Activated CD4-positive, alpha-beta T cell treated with anti-CD3 and anti-CD28 coated beads for 36 hours (primary cell): ENCODE data around the gene ADAD2. TPM values are rescaled to one million over a fixed set of nuclear protein-coding genes. Genes with fewer than 3 reads are reported as not detected.

Source experiments
- ATAC-seq: fragments of 200-7000 bp; cut with Tn5 transposase; one replicate; pipeline ENCODE4 v1.10.0; 2021; ENCODE audit warnings: mild to moderate bottlenecking, moderate library complexity
- CTCF ChIA-PET: fragments of 350-600 bp; sonication (Branson Sonifier 250); formaldehyde crosslinking; loops from one replicate; lab custom pipeline; 2021; ENCODE audit warnings: antibody characterized with exemption; lab: Charles Lee
- POLR2A ChIA-PET: fragments of 350-600 bp; sonication (Branson Sonifier 250); formaldehyde crosslinking; loops from one replicate; lab custom pipeline; 2021; ENCODE audit warnings: antibody characterized with exemption, inconsistent platforms; lab: Charles Lee
- DNase-seq: peaks from one replicate; pipeline ENCODE4 v3.0.0-alpha.2; 2020
- H3K27ac Mint-ChIP-seq: one replicate; pipeline ENCODE4 v1.8.0; 2021; ENCODE audit warnings: mixed read lengths
- H3K27me3 Mint-ChIP-seq: one replicate; pipeline ENCODE4 v1.8.0; 2021; ENCODE audit warnings: mixed read lengths
- H3K36me3 Mint-ChIP-seq: one replicate; pipeline ENCODE4 v1.8.0; 2021; ENCODE audit warnings: low read depth, mixed read lengths
- H3K4me1 Mint-ChIP-seq: one replicate; pipeline ENCODE4 v1.8.0; 2021; ENCODE audit warnings: mixed read lengths
- H3K4me3 Mint-ChIP-seq: one replicate; pipeline ENCODE4 v1.8.0; 2021; ENCODE audit warnings: mild to moderate bottlenecking, moderate library complexity, mixed read lengths
- H3K9me3 Mint-ChIP-seq: one replicate; pipeline ENCODE4 v1.8.0; 2021; ENCODE audit warnings: low read depth, mixed read lengths
- intact Hi-C, 2 experiments: fragments of 100-400 bp; cut with DNase I in 1 of 2; cut with micrococcal nuclease in 1 of 2; formaldehyde crosslinking; loops; one replicate each; pipeline versions ENCODE4 v1.14.2 to v1.15.1; 2022 to 2024; cut with DNase I, micrococcal nuclease
- total RNA-seq, 2 experiments: library from RNA; stranded (reverse); gene quantifications; one replicate each; pipeline ENCODE4 v1.2.3, GENCODE V29; 2021

The ADAD2 gene
- total RNA-seq, 2 experiments from 2014 or later, result 0.16 to 0.18 TPM

DNA sequence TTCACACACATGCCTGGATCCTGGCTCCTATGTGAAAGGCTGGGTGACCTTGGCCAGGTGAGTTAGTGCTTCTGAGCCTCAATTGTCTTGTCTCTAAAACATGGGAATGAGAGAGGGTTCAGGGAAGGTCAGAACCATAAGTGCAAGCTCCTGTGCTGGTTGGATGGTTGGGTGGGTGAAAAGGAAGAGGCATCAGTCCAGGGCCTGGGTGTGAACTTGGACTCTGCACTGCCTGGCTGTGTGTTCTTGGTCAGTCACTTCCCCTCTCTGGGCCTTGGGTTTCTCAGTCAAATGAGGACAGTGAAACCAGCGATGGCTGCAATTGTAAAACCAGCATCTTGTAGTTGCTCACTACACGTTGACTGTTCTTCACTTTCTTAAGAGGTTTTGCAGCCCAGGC, 49.5 kb downstream of the ADAD2 start:
- DNase-seq, result no peak
- no peak overlapping the region for H3K27ac Mint-ChIP-seq
- ChIA-PET POLR2A (no interaction called here), CTCF (interaction anchor here (0.5 to 1.2 kb wide), 4 partner anchors 16 to 256 kb away, joined by 3 to 4 read pairs (median 3); no protein-coding TSS in a partner anchor)
- H3K4me1 Mint-ChIP-seq, result no peaks in the 10 kb centered on the region
- peaks cover 16% of the 10 kb centered on the region for H3K27me3 Mint-ChIP-seq
- H3K36me3 Mint-ChIP-seq, result no peaks in the 10 kb centered on the region
- no peak for ATAC-seq
- no peak overlapping the region for H3K4me3 Mint-ChIP-seq
- intact Hi-C loops, result no loop called here
- peaks cover 3% of the 10 kb centered on the region for H3K9me3 Mint-ChIP-seq

- ChIA-PET POLR2A (no interaction called here), CTCF (no interaction called here)
- intact Hi-C loops, result no loop called here
- Mint-ChIP-seq H3K27ac (no peak overlapping the region), H3K4me1 (no peaks in the 10 kb centered on the region), H3K9me3 (peaks cover 3% of the 10 kb centered on the region), H3K36me3 (no peaks in the 10 kb centered on the region), H3K27me3 (peaks cover 16% of the 10 kb centered on the region), H3K4me3 (no peak overlapping the region)
- DNase-seq (no peak), ATAC-seq (no peak)
These were observed 50.8 kb downstream of the ADAD2 start for GRCh38 chr16:84241778-84242177.

DNA sequence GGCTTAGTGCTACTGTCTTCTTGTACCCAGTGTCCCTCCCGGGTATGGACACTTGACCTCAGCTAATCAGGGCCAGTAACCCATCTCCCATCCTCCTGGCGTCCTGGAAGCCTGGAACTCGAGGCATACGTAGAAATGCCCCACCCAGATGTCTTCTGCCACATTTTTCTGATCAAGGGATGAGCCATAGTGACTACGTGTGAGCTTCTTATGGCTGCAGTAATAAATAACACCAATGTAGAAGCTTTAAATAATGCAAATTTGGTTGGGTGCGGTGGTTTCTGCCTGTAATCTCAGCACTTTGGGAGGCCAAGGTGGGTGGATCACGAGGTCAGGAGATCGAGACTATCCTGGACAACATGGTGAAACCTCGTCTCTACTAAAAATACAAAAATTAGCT, 51.9 kb downstream of the ADAD2 start:
- intact Hi-C loops, result no loop called here
- Mint-ChIP-seq H3K27me3 (peaks cover 16% of the 10 kb centered on the region), H3K4me3 (no peak overlapping the region), H3K36me3 (no peaks in the 10 kb centered on the region), H3K27ac (no peak overlapping the region), H3K9me3 (peaks cover 3% of the 10 kb centered on the region), H3K4me1 (no peaks in the 10 kb centered on the region)
- CTCF ChIA-PET, result no interaction called here
- POLR2A ChIA-PET, result no interaction called here
- DNase-seq (no peak), ATAC-seq (no peak)

DNA sequence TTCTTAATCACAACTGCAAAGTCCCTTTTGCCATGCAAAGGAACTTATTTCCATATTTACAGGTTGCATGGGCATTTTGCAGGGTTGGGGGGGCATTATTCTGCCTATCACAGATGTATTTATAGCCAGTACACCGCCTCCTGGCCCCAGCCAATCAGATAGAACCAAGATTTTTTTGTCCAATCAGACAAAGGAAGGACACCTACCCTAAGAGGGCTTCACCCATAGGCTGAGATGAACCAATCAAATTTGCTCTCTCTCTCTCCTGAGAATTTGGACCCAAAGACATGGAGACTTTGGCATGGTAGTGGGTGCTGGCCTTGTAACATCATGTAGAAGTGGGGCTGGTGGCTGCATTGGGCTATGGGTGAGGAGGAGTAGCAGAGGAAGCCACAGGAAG, 52.8 kb downstream of the ADAD2 start:
- intact Hi-C loops, result no loop called here
- ChIA-PET CTCF (interaction anchor here (1.8 kb wide), 1 partner anchor 33 kb away, joined by 5 read pairs; no protein-coding TSS in a partner anchor), POLR2A (no interaction called here)
- DNase-seq, result no peak
- no peaks in the 10 kb centered on the region for H3K4me1 Mint-ChIP-seq
- H3K9me3 Mint-ChIP-seq, result peaks cover 3% of the 10 kb centered on the region
- no peak overlapping the region for H3K4me3 Mint-ChIP-seq
- no peak overlapping the region for H3K27ac Mint-ChIP-seq
- H3K36me3 Mint-ChIP-seq, result no peaks in the 10 kb centered on the region
- peaks cover 16% of the 10 kb centered on the region for H3K27me3 Mint-ChIP-seq
- ATAC-seq, result no peak

DNA sequence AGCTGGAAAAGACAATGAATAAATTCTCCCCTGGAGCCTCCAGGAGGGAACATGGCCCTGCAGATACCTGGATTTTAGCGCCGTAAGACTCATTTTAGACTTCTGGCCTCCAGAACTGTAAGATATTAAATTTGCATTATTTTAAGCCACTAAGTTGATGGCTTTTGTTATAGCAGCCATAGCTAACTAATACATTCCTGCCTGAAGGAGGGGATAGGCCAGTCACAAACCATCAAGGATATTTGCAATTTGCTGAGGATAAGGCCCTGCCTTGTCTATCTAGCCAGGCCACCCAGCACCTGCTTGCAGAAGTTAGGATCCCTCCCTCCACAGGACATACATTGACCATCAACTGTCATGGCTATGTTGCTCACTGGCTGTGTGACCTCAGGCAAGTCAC, 53.8 kb downstream of the ADAD2 start:
- Mint-ChIP-seq H3K4me3 (no peak overlapping the region), H3K4me1 (no peaks in the 10 kb centered on the region), H3K36me3 (no peaks in the 10 kb centered on the region), H3K9me3 (peaks cover 3% of the 10 kb centered on the region), H3K27ac (no peak overlapping the region), H3K27me3 (peaks cover 10% of the 10 kb centered on the region)
- DNase-seq (no peak), ATAC-seq (no peak)
- CTCF ChIA-PET, result interaction anchor here (1.8 kb wide), 1 partner anchor 32 kb away, joined by 5 read pairs; no protein-coding TSS in a partner anchor
- POLR2A ChIA-PET, result no interaction called here
- intact Hi-C loops, result no loop called here

GRCh38 chr16:84245956-84246678, 55.2 kb downstream of the ADAD2 start:
- Mint-ChIP-seq H3K4me1 (no peaks in the 10 kb centered on the region), H3K9me3 (peaks cover 3% of the 10 kb centered on the region), H3K27me3 (peaks cover 10% of the 10 kb centered on the region), H3K36me3 (no peaks in the 10 kb centered on the region), H3K27ac (no peak overlapping the region), H3K4me3 (no peak overlapping the region)
- POLR2A ChIA-PET, result no interaction called here
- intact Hi-C loops, result no loop called here
- CTCF ChIA-PET, result interaction anchor here (0.6 kb wide), 2 partner anchors 39 to 43 kb away, joined by 3 read pairs; no protein-coding TSS in a partner anchor
- ATAC-seq (no peak), DNase-seq (no peak)

DNA sequence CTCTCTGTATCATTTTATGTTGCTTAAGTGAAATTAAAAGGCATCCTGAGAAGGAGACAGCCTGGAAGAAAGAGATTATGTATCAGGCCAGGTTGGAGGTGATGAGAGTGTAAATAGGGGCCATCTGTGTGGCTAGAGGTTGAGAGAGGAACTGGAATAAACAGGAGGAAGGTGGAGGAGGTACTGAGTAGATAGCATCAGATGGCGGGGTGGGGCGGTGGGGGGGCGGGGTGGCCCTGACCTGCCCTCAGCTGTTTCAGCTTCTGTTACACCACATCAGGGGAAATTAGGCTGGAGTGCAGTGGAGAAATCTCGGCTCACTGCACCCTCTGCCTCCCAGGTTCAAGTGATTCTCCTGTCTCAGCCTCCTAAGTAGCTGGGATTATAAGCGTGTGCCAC, 55.7 kb downstream of the ADAD2 start:
- no peaks in the 10 kb centered on the region for H3K4me1 Mint-ChIP-seq
- peaks cover 3% of the 10 kb centered on the region for H3K9me3 Mint-ChIP-seq
- no peaks in the 10 kb centered on the region for H3K36me3 Mint-ChIP-seq
- ATAC-seq, result no peak
- no peak overlapping the region for H3K4me3 Mint-ChIP-seq
- DNase-seq, result no peak
- CTCF ChIA-PET, result interaction anchor here (1.0 kb wide), 1 partner anchor 13 kb away, joined by 4 read pairs; no protein-coding TSS in a partner anchor
- no peak overlapping the region for H3K27ac Mint-ChIP-seq
- POLR2A ChIA-PET, result no interaction called here
- intact Hi-C loops, result no loop called here
- H3K27me3 Mint-ChIP-seq, result peaks cover 11% of the 10 kb centered on the region

Other genes with a start within 250 kb of the ADAD2 start
- gene OSGIN1, start 237.9 kb upstream of the ADAD2 start, total RNA-seq, result 1 to 10 TPM in 1 of 2 experiments, under 1 TPM in 1; 0.75 to 1.0 TPM
- gene NECAB2, start 222.9 kb upstream of the ADAD2 start, total RNA-seq, result not detected
- gene SLC38A8, start 148.4 kb upstream of the ADAD2 start, total RNA-seq, result not detected
- gene MBTPS1, start 74.2 kb upstream of the ADAD2 start, total RNA-seq, result 10 to 100 TPM; 32.0 to 32.2 TPM
- 10 to 100 TPM in 1 of 2 experiments, 1 to 10 TPM in 1; 7.4 to 11.4 TPM for gene HSDL1, start 46.0 kb upstream of the ADAD2 start, total RNA-seq
- under 1 TPM in 1 of 2 experiments, not detected in 1; 0.39 TPM for gene DNAAF1, start 45.8 kb upstream of the ADAD2 start, total RNA-seq
- gene TAF1C, start 4.1 kb upstream of the ADAD2 start, total RNA-seq, result 10 to 100 TPM; 44.4 to 45.7 TPM
- gene KCNG4, start 48.9 kb downstream of the ADAD2 start, total RNA-seq, result not detected
- gene WFDC1, start 103.7 kb downstream of the ADAD2 start, total RNA-seq, result not detected
- gene ATP2C2, start 177.4 kb downstream of the ADAD2 start, total RNA-seq, result not detected